ENCODE measurements around the gene PLB1. TPM values are rescaled to one million over a fixed set of nuclear protein-coding genes. Genes with fewer than 3 reads are reported as not detected.
A peak's percentile ranks its signal among the peaks of the same experiment; 100 is the strongest.

The PLB1 gene
- polyA plus RNA-seq, 3 donors, result 20.2 to 35.8 (median 23.9) TPM

GRCh38 chr2:28692411-28692810 is 196.6 kb downstream of the PLB1 start:
- 90% methylated on average over 2 of the region's 3 CpGs for WGBS (ENCODE audit: insufficient coverage)
- H3K27me3 ChIP-seq (ENCODE audit: control insufficient read depth in 2 of 2, insufficient read depth in 2 of 2, low read length in 2 of 2), result no peaks in the 10 kb centered on the region
- H3K4me3 Mint-ChIP-seq, result no peak overlapping the region
- no peaks in the 10 kb centered on the region for H3K36me3 ChIP-seq (replicated peaks in 1 of 2; ENCODE audit: control insufficient read depth in 1 of 2, insufficient read depth in 2 of 2, low read length in 2 of 2)
- no peaks in the 10 kb centered on the region for H3K79me2 ChIP-seq (ENCODE audit: insufficient read depth, low read length)
- H3K4me1 ChIP-seq (ENCODE audit: control insufficient read depth in 1 of 2, insufficient read depth in 2 of 2, low read length in 2 of 2), result no peaks in the 10 kb centered on the region
- H3K9me3 Mint-ChIP-seq, result peaks cover 0 to 9% (median 7%) of the 10 kb centered on the region in 7 donors
- H3K27ac ChIP-seq (ENCODE audit: low read depth in 1 of 2, low read length in 2 of 2), result no peak overlapping the region
- H3K4me3 ChIP-seq (replicated peaks in 1 of 3; ENCODE audit: low read depth in 2 of 3, low read length in 3 of 3), result no peak overlapping the region
- no peak for DNase-seq
- H2AFZ ChIP-seq (ENCODE audit: insufficient read depth, low read depth, low read length, poor library complexity, severe bottlenecking), result peak overlapping the region; percentile 4
- no peaks in the 10 kb centered on the region for H3K36me3 Mint-ChIP-seq
- TF ChIP-seq CTCF (IDR thresholded peaks at IDR 0.05), result no peak
- no peak overlapping the region for H3K4me2 ChIP-seq (replicated peaks; ENCODE audit: extremely low read depth, low read length, poor library complexity, severe bottlenecking)
- H3K9ac ChIP-seq (ENCODE audit: insufficient read depth, low read length, poor library complexity, severe bottlenecking), result no peak overlapping the region
- no peaks in the 10 kb centered on the region for H3K4me1 Mint-ChIP-seq
- H3K27me3 Mint-ChIP-seq (ENCODE audit: low read depth in 3 of 3), result peaks cover 0 to 5% (median 3%) of the 10 kb centered on the region in 3 donors
- intact Hi-C loops (cut with micrococcal nuclease), result no loop called here
- no peaks in the 10 kb centered on the region for H4K20me1 ChIP-seq (ENCODE audit: insufficient read depth, low read length)
- H3K27ac Mint-ChIP-seq, result peak overlapping the region in 1 of 7 donors; percentile 77
- H3K9me3 ChIP-seq (replicated peaks in 1 of 2; ENCODE audit: control insufficient read depth in 1 of 2, insufficient read depth in 1 of 2, low read length in 2 of 2), result no peaks in the 10 kb centered on the region

GRCh38 chr2:28693223-28693622 is 197.4 kb downstream of the PLB1 start:
- peaks cover 0 to 9% (median 7%) of the 10 kb centered on the region in 7 donors for H3K9me3 Mint-ChIP-seq
- no peaks in the 10 kb centered on the region for H4K20me1 ChIP-seq (ENCODE audit: insufficient read depth, low read length)
- TF ChIP-seq CTCF (IDR thresholded peaks at IDR 0.05), result no peak
- 100% methylated on average over 3 of the region's 3 CpGs for WGBS (ENCODE audit: insufficient coverage)
- H3K36me3 Mint-ChIP-seq, result no peaks in the 10 kb centered on the region
- intact Hi-C loops (cut with micrococcal nuclease), result no loop called here
- H3K4me1 Mint-ChIP-seq, result no peaks in the 10 kb centered on the region
- H3K27me3 Mint-ChIP-seq (ENCODE audit: low read depth in 3 of 3), result peaks cover 0 to 5% (median 5%) of the 10 kb centered on the region in 3 donors
- no peak overlapping the region for H3K27ac ChIP-seq (ENCODE audit: low read depth in 1 of 2, low read length in 2 of 2)
- H3K27ac Mint-ChIP-seq, result no peak overlapping the region
- DNase-seq, result no peak
- no peak overlapping the region for H3K4me2 ChIP-seq (replicated peaks; ENCODE audit: extremely low read depth, low read length, poor library complexity, severe bottlenecking)
- no peaks in the 10 kb centered on the region for H3K4me1 ChIP-seq (ENCODE audit: control insufficient read depth in 1 of 2, insufficient read depth in 2 of 2, low read length in 2 of 2)
- H3K9ac ChIP-seq (ENCODE audit: insufficient read depth, low read length, poor library complexity, severe bottlenecking), result no peak overlapping the region
- no peak overlapping the region for H2AFZ ChIP-seq (ENCODE audit: insufficient read depth, low read depth, low read length, poor library complexity, severe bottlenecking)
- H3K9me3 ChIP-seq (replicated peaks in 1 of 2; ENCODE audit: control insufficient read depth in 1 of 2, insufficient read depth in 1 of 2, low read length in 2 of 2), result no peaks in the 10 kb centered on the region
- H3K79me2 ChIP-seq (ENCODE audit: insufficient read depth, low read length), result no peaks in the 10 kb centered on the region
- no peaks in the 10 kb centered on the region for H3K27me3 ChIP-seq (ENCODE audit: control insufficient read depth in 2 of 2, insufficient read depth in 2 of 2, low read length in 2 of 2)
- no peak overlapping the region for H3K4me3 Mint-ChIP-seq
- no peaks in the 10 kb centered on the region for H3K36me3 ChIP-seq (replicated peaks in 1 of 2; ENCODE audit: control insufficient read depth in 1 of 2, insufficient read depth in 2 of 2, low read length in 2 of 2)
- no peak overlapping the region for H3K4me3 ChIP-seq (replicated peaks in 1 of 3; ENCODE audit: low read depth in 2 of 3, low read length in 3 of 3)

Small RNAs within 50 kb of the gene (small RNA-seq; reads per million reads assigned to genes)
- gene RNA5SP89 (ENCODE audit: insufficient read length, low read depth) (not detected), gene SNRPGP7 (ENCODE audit: insufficient read length, low read depth) (not detected)

Other genes with a start within 250 kb of the PLB1 start
- 100 to 1,000 TPM in 1 of 3 donors, 10 to 100 TPM in 2; 24.8 to 270 (median 28.6) TPM for gene FOSL2, start 103.2 kb upstream of the PLB1 start, polyA plus RNA-seq